HG03521 (cell line): Measurements from ENCODE around the gene NRL.
"Not testable (repeated sequence)": the region's sequence is repeated elsewhere in the genome, so short reads cannot be mapped to it uniquely, and the experiment has no call there.

Experiments used
- ATAC-seq: cut with Tn5 transposase; IDR thresholded peaks from one replicate; pipeline ENCODE4 v1.9.1; 2021; ENCODE audit warnings: mild to moderate bottlenecking, moderate library complexity; ENCODE audit not compliant: unreplicated experiment

The NRL gene

DNA sequence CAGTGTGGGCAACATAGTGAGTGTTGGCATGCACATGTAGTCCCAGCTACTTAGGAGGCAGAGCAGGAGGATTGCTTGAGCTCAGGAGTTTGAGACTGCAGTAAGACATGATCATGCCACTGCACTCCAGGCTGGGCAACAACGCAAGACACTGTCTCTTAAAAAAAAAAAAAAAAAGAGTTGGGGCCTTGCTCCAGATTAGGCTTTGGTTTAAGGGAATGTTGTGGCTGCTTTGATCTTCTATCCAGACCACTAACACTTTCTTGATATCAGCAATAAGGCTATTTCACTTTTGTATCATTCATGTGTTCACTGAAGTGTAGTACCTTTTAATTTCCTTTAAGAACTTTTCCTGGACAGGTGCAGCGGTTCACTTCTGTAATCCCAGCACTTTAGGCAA is 12.9 kb upstream of the NRL start:
- no peak for ATAC-seq

DNA sequence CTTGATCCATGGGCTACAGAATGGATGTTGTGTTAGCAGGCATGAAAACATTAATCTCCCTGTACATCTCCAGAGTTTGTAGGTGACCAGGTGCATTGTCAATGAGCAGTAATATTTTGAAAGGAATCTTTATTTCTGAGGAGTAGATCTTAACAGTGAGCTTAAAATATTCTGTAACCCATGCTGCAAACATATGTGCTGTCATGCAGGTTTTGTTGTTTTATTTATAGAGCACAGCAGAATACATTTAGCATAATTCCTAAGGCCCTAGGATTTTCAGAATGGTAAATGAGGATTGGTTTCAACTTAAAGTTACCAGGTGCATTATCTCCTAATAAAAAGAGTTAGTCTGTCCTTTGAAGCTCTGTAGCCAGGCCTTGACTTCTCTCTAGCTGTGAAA is 12.2 kb upstream of the NRL start:
- no peak for ATAC-seq

DNA sequence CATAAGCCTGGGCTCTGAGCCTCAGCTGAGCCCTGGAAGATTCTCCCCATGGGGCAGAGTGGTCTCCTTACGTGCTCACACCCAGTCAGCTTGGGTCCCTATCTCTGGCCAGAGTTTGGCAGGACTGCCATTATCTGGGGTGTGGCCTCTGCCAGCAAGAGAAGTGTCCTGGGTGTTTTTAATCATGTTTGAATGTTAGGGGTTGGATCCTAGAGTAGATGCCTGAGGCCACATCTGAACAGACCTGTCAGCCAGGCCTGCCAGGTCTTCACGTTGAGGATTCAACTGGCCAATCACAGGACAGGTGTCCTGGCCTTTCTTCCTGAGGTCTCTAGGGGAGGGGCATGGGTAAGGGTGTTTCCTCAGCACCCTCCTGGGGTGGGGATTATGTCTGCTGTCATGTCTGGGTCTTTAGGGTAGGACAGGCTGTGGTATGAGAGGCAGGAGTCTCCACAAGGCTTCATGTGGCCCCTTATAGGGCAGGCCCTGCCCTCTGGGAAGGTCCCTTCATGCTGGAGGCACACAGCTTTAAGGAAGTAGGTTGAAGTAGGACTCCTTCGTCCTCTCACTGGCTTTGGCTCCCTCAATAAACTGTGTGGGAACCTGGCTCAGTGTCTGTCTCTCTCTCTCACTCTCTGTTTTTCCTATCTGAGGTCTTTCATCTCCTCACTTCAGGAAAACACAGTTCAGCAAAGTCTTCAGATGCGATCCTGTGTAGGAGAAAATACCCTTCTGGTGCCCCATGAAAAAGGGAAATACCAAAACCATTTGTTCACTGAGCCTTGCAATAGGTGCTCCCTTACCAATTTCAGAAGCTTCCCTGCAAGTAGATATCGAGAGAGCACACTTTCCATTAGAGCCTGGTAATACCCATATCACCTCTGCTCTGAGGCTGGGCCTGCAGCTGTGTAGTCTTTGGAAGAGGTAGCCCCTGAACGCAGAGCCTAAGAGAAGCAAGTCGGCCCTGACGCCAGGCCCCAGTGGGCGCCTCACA is 9.0 kb upstream of the NRL start:
- ATAC-seq = no peak

DNA sequence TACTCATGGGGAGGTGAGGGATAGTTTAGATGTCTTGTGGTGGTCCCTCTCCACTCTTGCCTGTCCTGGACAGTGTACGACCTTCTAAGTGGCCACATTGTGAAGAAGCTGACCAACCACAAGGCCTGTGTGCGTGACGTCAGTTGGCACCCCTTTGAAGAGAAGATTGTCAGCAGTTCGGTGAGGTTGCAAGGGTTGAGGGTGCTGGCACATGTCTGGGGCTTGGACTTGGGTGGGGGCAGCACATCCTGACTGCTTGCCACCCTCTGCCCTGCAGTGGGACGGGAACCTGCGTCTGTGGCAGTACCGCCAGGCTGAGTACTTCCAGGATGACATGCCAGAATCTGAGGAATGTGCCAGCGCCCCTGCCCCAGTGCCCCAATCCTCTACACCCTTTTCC is 8.1 kb upstream of the NRL start:
- no peak for ATAC-seq

DNA sequence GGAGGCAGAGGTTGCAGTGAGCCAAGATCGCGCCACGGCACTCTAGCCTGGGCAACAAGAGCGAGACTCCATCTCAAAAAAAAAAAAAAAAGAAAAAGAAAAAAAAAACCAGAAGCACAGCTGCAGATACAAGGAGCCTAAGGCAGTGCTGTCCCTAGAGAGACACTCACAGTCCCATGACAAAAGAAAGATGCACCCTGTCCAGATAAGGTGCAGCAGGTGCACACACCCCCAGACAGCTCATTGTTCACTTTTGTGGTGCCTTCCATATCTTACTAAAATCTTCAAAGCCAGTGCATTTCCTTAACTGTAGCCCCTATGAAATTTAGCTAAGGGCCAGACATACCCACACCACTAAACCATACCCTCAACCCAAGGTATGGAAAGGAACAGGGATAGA is 7.7 kb upstream of the NRL start:
- no peak for ATAC-seq

DNA sequence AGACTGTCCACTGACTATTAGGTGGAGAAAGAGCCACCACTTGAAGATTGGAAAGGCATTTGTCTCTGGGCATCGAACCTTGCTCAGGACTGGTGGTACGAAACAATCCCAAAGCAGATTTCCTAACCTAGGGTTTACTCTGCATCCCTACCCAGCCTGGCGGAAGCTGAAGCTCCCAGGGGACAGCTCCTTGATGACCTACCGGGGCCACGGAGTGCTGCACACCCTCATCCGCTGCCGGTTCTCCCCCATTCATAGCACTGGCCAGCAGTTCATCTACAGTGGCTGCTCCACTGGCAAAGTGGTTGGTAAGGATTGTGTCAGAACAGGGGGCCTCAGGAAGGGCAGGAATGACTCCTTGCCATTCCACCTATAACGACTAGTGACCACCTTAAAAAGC is 6.5 kb upstream of the NRL start:
- ATAC-seq = no peak

DNA sequence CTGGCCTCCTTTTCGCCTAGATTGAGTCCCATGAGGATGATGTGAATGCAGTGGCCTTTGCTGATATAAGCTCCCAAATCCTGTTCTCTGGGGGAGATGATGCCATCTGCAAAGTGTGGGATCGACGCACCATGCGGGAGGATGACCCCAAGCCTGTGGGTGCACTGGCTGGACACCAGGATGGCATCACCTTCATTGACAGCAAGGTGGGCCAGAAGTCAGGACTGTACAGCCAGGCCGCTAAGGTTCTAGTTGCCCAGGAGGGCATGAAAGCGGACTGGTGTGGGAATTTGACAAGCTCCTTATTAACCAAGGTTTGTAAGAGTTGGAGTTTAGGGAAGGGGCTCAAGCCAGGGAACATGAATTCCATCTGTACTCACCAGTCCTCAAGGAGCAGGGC is 4.9 kb upstream of the NRL start:
- ATAC-seq = no peak

DNA sequence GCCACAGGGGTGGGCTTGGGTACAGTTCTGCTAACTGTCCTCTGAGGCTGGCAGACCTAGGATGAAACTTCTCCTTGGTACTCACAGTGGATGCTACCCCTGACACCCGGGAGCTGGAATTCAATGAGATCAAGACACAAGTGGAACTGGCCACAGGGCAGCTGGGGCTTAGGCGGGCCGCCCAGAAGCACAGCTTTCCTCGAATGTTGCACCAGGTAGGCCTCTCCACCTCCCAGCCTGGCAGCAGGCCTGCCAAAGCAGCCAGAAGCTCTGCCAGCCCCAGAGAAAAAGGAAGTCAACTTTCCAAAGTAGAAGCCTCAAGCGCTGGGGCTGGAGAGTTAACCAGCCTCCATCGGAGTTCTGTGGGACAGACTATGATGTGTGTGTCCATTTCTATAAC is 2.4 kb upstream of the NRL start:
- no peak for ATAC-seq

DNA sequence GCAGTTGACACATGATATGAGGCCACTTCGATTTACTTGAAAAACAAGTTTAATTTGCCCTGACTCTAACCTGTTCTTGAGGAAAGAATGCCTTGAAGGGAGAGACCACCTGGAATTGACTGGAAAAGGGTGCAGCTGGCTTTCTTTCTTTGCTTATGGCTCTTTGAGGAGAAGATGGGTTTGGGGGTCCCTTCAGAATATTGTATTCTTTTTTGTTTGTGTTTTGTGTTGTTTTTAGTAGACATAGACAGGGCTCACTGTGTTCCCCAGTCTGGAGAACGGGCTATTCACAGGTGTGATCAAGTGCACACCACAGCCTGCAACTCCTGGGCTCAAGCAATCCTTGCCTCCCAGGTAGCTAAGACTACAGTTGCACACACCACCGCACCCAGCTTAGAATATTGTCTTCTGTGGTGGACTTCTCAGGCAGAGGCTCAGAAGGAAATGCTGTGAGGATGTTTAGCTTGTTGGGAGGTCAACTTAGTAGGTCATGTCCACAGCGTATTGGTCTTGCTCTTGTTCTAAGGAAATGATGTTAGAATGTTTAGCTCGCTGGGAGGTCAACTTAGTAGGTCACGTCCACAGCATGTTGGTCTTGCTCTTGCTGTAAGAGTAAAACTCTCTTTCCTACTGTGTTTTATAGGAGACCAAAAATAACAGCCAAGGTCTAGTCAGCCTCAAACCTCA is 1.5 kb upstream of the NRL start:
- no peak for ATAC-seq

DNA sequence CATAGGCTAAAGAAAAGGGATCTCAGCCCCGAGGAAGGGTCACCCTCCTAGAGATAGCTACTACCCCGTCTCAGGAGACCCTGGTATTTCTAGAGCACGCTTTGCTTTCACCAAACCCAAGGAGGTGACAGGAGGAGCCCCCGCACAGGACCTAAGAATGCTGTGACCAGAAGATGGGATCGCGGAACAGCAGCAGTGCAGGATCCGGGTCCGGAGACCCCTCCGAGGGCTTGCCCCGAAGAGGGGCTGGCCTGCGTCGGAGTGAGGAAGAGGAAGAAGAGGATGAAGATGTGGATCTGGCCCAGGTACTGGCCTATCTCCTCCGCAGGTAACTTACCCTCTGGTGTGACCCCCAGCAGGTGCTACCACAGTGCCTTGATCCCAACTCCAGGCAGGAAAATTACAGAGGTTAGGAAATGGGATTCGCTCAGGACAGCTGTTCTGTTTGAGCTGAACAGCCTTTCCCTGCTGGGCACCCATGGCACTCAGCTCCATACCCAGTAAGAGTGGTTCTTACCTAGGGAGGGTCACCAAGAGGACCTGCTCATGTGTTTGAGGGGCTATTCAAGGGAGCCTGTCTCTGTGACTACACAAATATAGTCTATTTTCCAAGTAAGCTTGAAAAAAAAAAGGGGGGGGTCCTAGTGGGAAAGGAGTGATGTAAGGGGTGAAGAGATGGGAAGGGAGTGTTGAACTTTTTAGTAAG is 826 bp upstream of the NRL start:
- ATAC-seq = no peak

DNA sequence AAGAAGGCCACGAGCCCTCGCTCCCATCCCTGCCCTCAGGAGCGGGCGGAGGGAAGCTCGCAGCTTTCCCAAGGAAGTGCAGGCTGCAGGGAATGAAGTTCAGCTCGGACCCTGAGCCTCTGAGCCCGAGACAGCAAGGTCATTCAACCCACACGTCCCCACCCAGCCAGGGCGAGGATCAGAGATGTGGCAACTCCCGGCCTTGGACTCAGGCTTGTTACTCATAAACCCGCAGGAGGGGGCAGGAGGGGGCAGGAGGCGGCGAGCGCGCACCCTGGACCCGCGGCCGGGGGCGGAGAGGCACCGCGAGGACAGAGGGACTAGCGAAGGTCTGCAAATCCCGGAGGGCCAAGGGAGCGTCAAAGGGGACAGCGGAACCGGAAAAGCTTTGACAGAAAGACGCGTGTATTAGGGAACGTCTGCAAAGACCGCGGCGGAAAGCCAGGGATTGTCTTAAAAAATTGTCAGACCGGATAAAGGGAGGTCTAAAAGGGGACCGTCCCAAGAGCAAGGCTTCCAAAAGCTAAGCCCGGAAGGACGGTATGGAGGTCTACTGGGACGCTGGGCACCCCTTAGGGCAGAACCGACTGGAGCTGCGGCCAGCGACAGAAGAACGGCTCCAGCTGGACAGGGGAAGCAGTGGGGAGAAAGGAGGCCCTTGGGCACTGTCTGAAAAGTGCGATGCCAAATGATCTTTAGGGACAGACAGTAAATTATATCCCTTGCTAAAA is 783 bp downstream of the NRL start:
- ATAC-seq = peak; percentile 16

DNA sequence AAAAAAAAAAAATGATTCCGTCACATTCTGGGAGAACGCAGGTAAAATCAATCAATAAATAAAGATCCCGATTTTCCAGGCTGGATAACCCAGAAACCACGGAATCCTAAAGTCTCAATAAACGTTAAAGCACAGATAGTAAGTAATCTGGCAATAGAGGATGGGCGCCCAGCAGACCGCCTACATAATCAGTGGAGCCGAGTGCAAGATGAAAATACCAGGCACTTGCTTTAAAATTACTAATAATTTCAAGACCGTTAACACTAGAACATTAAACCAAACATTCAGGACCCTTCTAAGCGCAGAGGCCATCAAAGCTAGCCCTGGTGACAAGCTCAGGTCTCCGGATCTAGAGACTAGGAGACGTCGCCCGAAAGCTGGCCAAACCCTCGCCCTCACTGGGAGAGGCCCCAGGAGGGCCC is 1.4 kb downstream of the NRL start:
- ATAC-seq = no peak

DNA sequence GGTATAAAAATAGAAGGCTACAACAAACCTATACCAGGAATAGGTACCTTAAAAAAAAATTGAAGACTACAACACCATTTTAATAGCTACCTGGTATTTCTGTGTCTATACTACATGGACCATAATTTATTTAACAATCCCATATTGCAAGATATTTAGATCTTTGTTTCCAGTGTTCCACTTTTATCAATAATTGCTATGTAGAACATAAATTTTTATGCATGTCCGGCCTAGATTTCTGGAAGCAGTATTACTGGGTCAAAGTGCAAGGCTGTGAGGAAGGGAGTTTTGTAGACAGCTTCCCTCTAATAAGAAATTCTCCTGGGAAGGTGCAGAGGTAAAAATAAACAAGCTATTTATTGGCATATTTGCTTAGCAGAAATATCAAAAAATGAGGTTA is 4.2 kb downstream of the NRL start:
- ATAC-seq = no peak

DNA sequence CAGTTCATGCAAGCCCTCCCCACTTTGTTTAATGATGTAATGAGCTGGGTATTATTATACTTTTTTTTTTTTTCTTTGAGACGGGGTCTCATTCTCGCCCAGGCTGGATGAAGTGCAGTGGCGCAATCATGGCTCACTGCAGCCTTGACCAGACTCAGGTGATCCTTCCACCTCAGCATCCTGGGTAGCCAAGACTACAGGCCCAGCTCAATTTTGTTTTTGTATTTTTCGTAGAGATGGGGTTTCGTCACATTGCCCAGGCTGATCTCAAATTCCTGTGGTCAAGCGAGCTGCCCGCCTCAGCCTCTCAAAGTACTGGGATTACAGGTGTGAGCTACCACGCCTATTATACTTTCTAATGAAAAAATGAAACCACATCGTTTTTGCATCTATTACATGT is 4.7 kb downstream of the NRL start:
- ATAC-seq = no peak

DNA sequence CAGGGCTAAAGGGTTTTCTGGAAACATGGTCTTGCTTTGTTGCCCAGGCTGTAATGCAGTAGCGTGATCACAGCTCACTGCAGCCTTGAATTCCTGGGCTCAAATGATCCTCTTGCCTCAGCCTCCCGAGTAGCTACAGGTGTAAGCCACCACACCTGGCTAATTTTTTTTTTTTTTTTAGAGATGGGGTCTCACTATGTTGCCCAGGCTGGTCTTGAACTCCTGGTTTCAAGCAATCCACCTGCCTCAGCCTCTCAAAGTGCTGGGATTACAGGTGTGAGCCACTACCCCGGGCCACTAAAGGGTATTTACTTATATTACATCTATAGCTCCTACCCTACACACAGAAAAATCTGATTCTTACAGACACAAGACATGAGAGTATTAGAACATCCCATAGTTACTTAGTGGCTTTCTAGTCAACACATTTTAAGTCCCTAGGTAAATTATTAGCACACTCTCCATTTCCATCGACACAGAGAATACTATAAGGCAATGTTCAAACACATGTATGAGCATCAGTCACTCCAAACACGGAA is 6.3 kb downstream of the NRL start:
- ATAC-seq = no peak

DNA sequence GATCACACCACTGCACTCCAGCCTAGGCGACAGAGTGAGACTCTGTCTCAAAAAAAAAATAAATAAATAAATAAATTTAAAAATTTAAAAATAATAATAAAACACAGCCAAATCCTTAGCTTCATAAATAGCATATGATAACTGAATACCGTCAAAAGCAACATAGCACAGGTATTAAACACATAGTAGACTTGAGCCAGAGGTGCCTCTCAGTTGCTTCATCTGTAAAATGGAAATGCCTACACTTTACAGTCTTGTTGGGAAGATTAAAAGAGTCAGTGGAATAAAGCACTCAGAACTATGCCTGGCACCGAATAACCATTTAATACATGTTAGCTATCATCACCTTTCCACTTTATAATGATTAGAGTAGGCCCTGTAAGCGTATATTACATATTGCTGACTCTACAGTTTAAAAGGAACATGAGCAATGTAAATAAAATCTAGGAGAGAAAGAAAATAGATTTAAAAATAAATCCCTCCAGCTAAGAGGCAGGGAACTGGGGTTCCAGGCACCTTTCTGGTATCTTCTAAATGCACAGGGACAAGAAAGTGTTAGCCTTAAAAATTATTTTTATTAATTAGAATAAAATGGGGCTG is 8.0 kb downstream of the NRL start:
- ATAC-seq = no peak

DNA sequence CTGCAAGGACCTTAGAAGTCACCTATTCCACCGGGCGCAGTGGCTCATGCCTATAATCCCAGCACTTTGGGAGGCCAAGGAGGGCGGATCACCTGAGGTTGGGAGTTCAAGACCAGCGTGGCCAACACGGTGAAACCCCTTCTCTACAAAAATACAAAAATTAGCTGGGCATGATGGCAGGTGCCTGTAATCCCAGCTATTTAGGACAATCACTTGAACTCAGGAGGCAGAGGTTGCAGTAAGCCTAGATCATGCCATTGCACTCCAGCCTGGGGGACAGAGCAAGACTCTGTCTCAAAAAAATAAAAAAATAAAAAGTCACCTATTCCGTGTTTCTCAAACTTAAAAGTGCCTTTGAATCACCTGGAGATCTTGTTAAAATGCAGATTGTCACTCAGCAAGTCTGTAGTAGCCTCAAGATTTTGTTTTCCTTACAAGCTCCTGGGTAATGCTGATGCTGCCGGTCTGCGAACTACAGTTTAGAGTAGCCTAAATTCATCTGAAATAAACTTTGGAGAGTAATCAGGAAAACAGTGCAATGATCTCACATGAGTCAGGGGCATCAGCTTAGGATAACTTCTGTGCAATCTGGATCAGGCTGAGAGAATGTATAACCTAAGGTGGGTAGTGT is 9.0 kb downstream of the NRL start:
- ATAC-seq = not testable (repeated sequence)

DNA sequence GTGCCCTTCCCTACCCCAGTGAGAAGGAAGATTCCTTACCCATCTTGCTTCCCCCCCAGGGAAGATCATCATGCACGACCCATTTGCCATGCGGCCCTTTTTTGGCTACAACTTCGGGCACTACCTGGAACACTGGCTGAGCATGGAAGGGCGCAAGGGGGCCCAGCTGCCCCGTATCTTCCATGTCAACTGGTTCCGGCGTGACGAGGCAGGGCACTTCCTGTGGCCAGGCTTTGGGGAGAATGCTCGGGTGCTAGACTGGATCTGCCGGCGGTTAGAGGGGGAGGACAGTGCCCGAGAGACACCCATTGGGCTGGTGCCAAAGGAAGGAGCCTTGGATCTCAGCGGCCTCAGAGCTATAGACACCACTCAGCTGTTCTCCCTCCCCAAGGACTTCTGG is 11.3 kb downstream of the NRL start:
- no peak for ATAC-seq

DNA sequence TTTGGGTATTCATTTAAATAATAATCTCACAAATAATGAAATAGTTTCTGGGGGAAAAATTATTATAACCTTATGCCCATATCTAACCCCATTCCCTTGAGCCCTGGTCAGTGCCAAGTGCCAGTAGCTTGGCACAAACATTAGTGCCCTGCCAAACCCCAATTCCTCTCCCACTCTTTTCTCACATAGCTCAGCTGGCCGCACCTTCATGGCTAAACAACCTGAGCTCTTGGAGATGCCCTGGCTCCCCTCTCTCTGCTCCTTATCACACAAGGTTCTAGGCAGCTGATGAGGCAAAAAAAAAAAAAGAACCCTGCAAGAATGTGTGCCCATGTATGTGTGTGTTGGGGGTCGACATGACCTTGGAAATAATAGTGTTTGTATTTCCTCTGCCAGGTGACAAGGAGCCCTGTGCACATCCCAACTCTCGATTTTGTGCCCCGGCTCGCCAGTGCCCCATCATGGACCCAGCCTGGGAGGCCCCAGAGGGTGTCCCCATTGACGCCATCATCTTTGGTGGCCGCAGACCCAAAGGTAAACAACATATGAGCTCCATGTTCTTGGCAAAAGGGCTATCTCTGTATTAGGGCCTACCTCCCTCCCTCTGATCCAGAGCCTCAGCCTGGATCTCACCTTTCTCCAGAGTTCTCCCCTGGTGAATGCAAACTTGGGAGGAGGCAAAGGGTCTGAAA is 12.2 kb downstream of the NRL start:
- ATAC-seq = no peak
